ENCODE results near the gene POLR2E. TPM values are rescaled to one million over a fixed set of nuclear protein-coding genes. Genes with fewer than 3 reads are reported as not detected.

Gene POLR2E
- total RNA-seq, 1 donor from 2014 or later: 155 TPM

DNA sequence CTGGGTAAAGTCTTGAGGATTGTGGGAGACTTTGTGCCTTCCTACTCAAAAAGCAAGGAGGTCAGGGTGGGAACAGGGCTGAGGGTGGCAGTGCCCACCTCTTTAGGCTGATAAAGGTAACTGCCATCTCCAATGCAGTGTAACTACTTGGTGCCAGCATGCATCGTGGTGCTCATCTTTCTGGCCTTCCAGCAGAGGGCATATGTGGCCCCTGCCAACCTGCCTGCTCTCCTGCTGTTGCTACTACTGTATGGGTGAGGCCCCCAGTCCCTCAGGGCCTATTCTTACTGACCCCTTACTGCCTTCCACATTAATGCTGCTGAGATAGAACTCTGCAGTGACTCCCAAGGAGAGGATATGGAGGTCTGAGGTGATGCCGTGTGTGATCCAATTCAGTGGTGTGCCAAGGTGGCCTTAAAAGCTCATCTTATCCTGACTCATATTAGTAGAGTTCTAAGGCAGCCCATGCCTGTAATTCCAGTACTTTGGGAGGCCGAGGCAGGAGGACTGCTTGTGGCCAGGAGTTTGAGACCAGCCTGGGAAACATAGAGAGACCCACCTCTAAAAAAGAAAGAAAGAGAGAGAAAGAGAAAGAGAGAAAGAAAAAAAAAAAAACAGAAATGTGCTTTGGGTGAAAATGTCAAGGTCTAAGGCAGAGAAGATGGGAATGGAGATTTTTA lies 37.9 kb downstream of the POLR2E start:
- no peak overlapping the region for H3K27ac ChIP-seq
- H3K36me3 ChIP-seq: no peaks in the 10 kb centered on the region
- peak; percentile 35 for TF ChIP-seq CTCF (IDR thresholded peaks at IDR 0.05)
- peaks cover 14% of the 10 kb centered on the region for H3K9me3 ChIP-seq
- ATAC-seq (peak; percentile 65), DNase-seq (no peak)
- H3K27me3 ChIP-seq: no peaks in the 10 kb centered on the region
- intact Hi-C loops (cut with DNase I): no loop called here
- no peak overlapping the region for H3K4me3 ChIP-seq
- H3K4me1 ChIP-seq: no peaks in the 10 kb centered on the region

DNA sequence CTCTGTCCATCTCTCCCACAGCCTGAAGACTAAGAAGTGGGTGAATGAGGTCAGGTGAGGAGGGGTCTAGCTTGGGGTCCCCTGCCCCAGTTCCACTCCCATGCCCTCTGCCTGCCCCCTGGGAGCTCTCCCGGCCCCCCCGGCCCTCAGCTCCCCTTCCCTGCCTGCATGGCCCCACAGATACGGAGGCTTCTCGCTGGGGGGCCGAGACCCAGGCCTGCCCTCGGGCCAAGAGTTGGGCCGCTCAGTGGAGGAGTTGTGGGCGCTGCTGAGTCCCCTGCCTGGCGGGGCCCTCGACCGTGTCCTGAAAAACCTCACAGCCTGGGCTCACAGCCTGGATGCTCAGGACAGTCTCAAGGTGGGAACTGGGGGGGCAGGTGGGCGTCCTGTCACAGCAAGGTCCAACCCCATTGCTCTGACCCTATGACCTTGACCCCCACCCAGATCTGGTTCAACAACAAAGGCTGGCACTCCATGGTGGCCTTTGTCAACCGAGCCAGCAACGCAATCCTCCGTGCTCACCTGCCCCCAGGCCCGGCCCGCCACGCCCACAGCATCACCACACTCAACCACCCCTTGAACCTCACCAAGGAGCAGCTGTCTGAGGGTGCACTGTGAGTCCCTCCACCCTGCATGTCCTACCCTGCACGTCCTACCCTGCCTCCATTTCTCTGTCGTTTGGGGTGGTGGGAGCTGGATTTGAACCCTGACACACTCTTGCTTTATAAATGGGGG lies 39.1 kb downstream of the POLR2E start:
- TF ChIP-seq CTCF (IDR thresholded peaks at IDR 0.05): no peak
- Histone ChIP-seq H3K36me3 (no peaks in the 10 kb centered on the region), H3K27me3 (no peaks in the 10 kb centered on the region), H3K4me1 (no peaks in the 10 kb centered on the region), H3K4me3 (no peak overlapping the region), H3K27ac (no peak overlapping the region), H3K9me3 (peaks cover 14% of the 10 kb centered on the region)
- DNase-seq: no peak
- ATAC-seq: no peak
- intact Hi-C loops (cut with DNase I): no loop called here

DNA sequence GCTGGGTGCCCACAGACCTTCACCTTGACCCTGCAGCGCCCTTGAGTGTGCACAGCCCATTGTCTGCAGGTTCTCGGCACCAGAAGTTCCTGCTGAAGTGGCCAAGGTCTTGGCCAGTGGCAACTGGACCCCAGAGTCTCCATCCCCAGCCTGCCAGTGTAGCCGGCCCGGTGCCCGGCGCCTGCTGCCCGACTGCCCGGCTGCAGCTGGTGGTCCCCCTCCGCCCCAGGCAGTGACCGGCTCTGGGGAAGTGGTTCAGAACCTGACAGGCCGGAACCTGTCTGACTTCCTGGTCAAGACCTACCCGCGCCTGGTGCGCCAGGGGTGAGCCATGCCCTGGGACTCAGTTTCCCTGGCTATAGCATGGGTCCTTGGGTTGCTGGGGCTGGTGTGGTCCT lies 40.1 kb downstream of the POLR2E start:
- no peak for ATAC-seq
- Histone ChIP-seq H3K36me3 (no peaks in the 10 kb centered on the region), H3K4me1 (no peaks in the 10 kb centered on the region), H3K4me3 (no peak overlapping the region), H3K27ac (no peak overlapping the region), H3K9me3 (peaks cover 14% of the 10 kb centered on the region), H3K27me3 (no peaks in the 10 kb centered on the region)
- intact Hi-C loops (cut with DNase I): no loop called here
- no peak for TF ChIP-seq CTCF (IDR thresholded peaks at IDR 0.05)
- no peak for DNase-seq

- Histone ChIP-seq H3K4me3 (no peak overlapping the region), H3K27me3 (no peaks in the 10 kb centered on the region), H3K27ac (no peak overlapping the region), H3K4me1 (no peaks in the 10 kb centered on the region), H3K9me3 (peaks cover 14% of the 10 kb centered on the region), H3K36me3 (no peaks in the 10 kb centered on the region)
- ATAC-seq (no peak), DNase-seq (no peak)
- intact Hi-C loops (cut with DNase I): no loop called here
- no peak for TF ChIP-seq CTCF (IDR thresholded peaks at IDR 0.05)
Measured at GRCh38 chr19:1054102-1055027, 40.8 kb downstream of the POLR2E start.

DNA sequence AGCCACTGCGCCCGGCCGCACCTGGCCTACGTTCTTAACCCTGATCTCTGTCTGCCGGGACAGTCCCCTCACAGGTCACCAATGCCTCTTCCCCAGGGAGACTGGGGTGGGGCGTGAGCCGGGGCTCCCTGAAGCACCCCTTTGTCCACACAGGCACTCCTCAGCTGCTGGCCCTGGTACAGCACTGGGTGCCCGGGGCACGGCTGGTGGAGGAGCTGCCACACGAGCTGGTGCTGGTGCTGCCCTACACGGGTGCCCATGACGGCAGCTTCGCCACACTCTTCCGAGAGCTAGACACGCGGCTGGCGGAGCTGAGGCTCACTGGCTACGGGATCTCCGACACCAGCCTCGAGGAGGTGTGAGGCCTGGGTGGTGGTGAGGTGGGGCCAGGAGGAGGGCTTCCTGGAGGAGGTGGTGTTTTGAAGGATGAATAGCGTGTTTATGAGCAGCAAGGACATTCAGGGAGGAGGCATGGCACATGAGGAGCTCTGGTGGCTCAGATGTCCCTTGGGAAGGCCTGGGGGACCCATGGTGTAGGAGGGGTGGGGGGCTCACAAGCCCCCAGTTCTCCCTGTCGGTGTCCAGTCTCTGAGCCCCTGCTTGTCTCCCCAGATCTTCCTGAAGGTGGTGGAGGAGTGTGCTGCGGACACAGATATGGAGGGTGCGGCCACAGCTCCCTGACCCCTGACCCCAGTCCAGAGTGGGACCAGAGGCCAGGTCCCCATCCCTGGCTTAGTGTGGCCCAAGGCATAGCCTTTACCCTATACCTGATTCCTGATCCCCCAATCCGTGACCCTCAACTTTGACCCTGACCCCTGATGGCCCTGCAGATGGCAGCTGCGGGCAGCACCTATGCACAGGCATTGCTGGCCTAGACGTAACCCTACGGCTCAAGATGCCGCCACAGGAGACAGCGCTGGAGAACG lies 41.7 kb downstream of the POLR2E start:
- Histone ChIP-seq H3K9me3 (peaks cover 13% of the 10 kb centered on the region), H3K27me3 (no peaks in the 10 kb centered on the region), H3K27ac (no peak overlapping the region), H3K4me3 (no peak overlapping the region), H3K4me1 (no peaks in the 10 kb centered on the region), H3K36me3 (no peaks in the 10 kb centered on the region)
- DNase-seq (no peak), ATAC-seq (no peak)
- intact Hi-C loops (cut with DNase I): no loop called here
- TF ChIP-seq CTCF (IDR thresholded peaks at IDR 0.05): no peak

Data from upper lobe of right lung (tissue), 1 donor.